Psoas muscle (tissue), 8 donors: ENCODE results near the gene OBI1. TPM values are rescaled to one million over a fixed set of nuclear protein-coding genes. Genes with fewer than 3 reads are reported as not detected.

Experiments used
- ATAC-seq, 4 donors: fragments of 200-7000 bp; cut with Tn5 transposase; one replicate each; pipeline ENCODE4 v1.9.1; 2020; ENCODE audit warnings: moderate library complexity in 3 of 4, mild to moderate bottlenecking in 2 of 4
- DNase-seq, 2 donors: peaks; one replicate each; pipeline ENCODE4 v3.0.0-alpha.2; 2020
- H3K27ac ChIP-seq: fragments of 200-600 bp; one replicate; pipeline ENCODE4 v1.8.0; 2022
- H3K27me3 ChIP-seq, 3 donors: fragments of 200-600 bp in 1 of 3; one replicate each; pipeline versions ENCODE4 v1.6.1 to v1.8.0; 2013 to 2022; ENCODE audit warnings: low read length in 2 of 3, mild to moderate bottlenecking in 2 of 3, moderate library complexity in 1 of 3; ENCODE audit not compliant: insufficient read depth in 3 of 3
- H3K36me3 ChIP-seq, 2 donors: fragments of 200-600 bp in 1 of 2; one replicate each; pipeline versions ENCODE4 v1.6.1 to v1.8.0; 2013 to 2022; ENCODE audit warnings: low read depth in 1 of 2, mild to moderate bottlenecking in 1 of 2, moderate library complexity in 1 of 2; ENCODE audit not compliant: insufficient read depth in 1 of 2
- H3K4me1 ChIP-seq: fragments of 200-600 bp; one replicate; pipeline ENCODE4 v1.8.0; 2022
- H3K4me3 ChIP-seq: fragments of 200-600 bp; one replicate; pipeline ENCODE4 v1.8.0; 2022; ENCODE audit warnings: mild to moderate bottlenecking
- H3K9me3 ChIP-seq: fragments of 200-600 bp; one replicate; pipeline ENCODE4 v1.8.0; 2022
- WGBS, 3 donors: extraction: QIAGEN DNeasy Blood & Tissue Kit; methylation state at CpG; one replicate each; pipeline versions ENCODE4 v1.1.6 to v1.1.7; 2013; 5-methylcytosine and 5-hydroxymethylcytosine counted together
- intact Hi-C, 2 donors: fragments of 100-400 bp; cut with DNase I; formaldehyde crosslinking; loops; one replicate each; pipeline versions ENCODE4 v1.11.0 to v1.14.2; 2022
- polyA plus RNA-seq, 3 donors: library from polyadenylated mRNA; stranded (reverse); fragments of 200-250 nt; gene quantifications; one replicate each; pipeline ENCODE4 v1.2.3, GENCODE V29; 2013
- total RNA-seq, 4 donors: library from RNA; stranded (reverse); fragmentation: NEBNext Ultra II Directional in 2 of 4; extraction: Animal tissue kit (Norgen Biotek cat#: 25700) in 2 of 4; gene quantifications; one replicate each; pipeline versions ENCODE4 v1.2.1 to v1.2.4, GENCODE V29; 2021 to 2023
- TF ChIP-seq, protein P1 (sequence below): fragments of 200-600 bp; IDR thresholded peaks from one replicate; pipeline ENCODE4 v1.8.0; 2022; ENCODE audit warnings: antibody characterized with exemption
- donor health status: healthy with polysubstance abuse.
- donor health status: DM: no; HTN: no; CAD: no; lungs with moderate emphysema.
- donor health status: Bipolar disorder and iron deficiency.
- donor health status: healthy.
- donor health status: DM: yes; HTN: yes; CAD: no.
- donor health status: DM: no; HTN: no; CAD: no.
- donor health status: DM: no; HTN: no; CAD: no.
- donor health status: DM: yes; HTN: yes; CAD: no.

OBI1 gene
- total and polyA plus RNA-seq, 7 donors, result 4.3 to 16.5 (median 5.0) TPM

DNA sequence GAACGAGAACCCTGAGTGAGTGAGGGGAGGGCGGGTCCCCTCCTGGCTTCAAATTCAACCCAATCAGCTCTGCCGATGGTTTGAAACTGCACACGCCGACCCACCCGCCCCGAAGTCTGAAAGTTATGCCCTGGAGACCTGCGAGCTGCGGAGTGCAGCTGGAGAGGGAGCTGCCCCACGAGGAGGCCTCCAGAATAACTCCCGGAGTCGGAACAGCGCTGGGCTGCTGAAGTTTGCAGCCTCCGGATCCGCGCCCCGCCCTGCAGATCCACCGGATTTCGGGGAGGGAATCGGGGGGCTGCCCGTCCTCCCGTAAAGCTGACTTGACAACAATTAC lies 62.6 kb downstream of the OBI1 start:
- intact Hi-C loops, result no loop called here

DNA sequence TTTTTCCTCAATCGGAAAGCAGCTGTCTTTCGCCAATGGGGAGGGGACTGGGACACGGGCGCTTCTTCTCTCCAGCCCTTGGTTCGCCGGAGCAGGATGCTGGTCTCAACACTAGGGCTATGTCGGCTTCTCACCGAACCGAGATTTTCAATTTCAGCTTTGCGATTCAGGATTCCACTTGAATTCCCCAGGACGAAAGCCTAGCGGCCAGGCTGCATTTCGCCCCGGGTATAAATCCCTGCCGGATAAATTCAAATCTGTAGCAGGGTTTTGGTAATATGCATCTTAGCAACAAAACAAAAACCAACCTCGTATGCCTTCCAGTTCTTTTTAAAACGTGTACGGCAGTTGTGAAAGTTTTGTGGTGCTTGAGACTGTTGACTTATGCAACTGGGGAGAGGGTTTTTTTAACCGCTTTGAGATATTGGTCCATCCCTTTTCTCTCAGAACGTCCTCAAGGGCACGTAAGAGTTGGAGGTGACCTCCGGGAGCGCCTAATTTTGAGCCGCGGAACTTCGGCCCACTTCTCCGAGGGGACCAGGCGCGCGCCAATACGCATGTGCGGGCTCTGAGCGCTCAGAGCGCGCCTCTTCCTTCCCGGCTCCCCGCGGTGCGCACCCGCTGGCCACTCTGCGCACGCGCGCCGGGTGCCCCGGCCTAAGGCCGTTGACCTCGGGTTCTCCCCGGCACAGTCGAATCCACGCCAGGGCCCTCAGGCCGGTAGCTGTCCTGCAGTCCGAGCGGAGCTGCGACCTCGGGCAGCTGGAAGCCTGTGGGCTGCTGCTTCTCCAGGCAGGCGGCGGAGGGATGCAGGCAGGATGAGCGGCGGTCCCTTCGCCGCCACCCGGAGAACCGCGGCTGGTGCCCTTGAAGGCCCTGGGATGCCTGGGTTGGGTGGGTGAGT lies 63.2 kb downstream of the OBI1 start:
- peak overlapping the region; percentile 46 for H3K4me3 ChIP-seq
- H3K9me3 ChIP-seq, result no peaks in the 10 kb centered on the region
- intact Hi-C loops, result no loop called here
- no peaks in the 10 kb centered on the region for H3K4me1 ChIP-seq
- 17 to 21% (median 20%) methylated on average over 63 to 65 of the region's 65 CpGs for WGBS, 3 donors
- peaks cover 0 to 99% (median 32%) of the 10 kb centered on the region in 3 donors for H3K27me3 ChIP-seq
- TF ChIP-seq, protein P1, sequence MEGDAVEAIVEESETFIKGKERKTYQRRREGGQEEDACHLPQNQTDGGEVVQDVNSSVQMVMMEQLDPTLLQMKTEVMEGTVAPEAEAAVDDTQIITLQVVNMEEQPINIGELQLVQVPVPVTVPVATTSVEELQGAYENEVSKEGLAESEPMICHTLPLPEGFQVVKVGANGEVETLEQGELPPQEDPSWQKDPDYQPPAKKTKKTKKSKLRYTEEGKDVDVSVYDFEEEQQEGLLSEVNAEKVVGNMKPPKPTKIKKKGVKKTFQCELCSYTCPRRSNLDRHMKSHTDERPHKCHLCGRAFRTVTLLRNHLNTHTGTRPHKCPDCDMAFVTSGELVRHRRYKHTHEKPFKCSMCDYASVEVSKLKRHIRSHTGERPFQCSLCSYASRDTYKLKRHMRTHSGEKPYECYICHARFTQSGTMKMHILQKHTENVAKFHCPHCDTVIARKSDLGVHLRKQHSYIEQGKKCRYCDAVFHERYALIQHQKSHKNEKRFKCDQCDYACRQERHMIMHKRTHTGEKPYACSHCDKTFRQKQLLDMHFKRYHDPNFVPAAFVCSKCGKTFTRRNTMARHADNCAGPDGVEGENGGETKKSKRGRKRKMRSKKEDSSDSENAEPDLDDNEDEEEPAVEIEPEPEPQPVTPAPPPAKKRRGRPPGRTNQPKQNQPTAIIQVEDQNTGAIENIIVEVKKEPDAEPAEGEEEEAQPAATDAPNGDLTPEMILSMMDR, result no peak
- no peak overlapping the region for H3K27ac ChIP-seq
- no peaks in the 10 kb centered on the region for H3K36me3 ChIP-seq
- ATAC-seq (peak; percentile 28 to 84 (median 34)), DNase-seq (no peak)

More for the DNA sequence above, 62.6 kb downstream of the OBI1 start:
- ATAC-seq (peak in 1 of 4 donors; percentile 51), DNase-seq (no peak)
- Histone ChIP-seq H3K27ac (no peak overlapping the region), H3K27me3 (peaks cover 0 to 99% (median 36%) of the 10 kb centered on the region in 3 donors), H3K4me3 (peak overlapping the region; percentile 46), H3K9me3 (no peaks in the 10 kb centered on the region), H3K36me3 (no peaks in the 10 kb centered on the region), H3K4me1 (no peaks in the 10 kb centered on the region)
- 2 to 5% (median 5%) methylated on average over 22 of the region's 22 CpGs for WGBS, 3 donors
- TF ChIP-seq, protein P1, result no peak

DNA sequence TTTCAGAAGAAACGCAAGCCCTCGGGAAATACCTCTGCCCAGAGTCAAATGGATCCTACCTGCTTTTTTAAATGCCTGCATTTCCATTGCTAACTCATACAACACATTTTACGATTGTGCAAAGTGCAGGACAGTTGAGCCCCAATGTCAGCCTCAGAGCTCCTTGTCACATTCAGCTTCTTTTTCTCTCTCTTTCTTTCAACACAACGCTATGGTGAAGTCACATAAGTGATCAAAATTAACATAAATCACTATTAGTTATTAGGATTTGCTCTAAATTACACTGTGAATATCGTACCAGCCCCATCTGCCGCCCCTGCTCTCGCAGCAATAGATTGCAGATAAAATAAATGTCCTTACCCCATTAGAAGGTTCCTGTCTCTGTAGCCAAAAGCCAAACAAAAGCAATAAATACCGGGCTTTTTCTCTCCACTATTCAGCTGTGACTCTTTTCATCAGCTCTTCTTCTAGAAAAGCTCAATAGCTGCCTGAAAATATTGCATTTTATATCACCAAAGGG lies 64.4 kb downstream of the OBI1 start:
- TF ChIP-seq, protein P1, result no peak
- no peaks in the 10 kb centered on the region for H3K4me1 ChIP-seq
- DNase-seq (no peak), ATAC-seq (no peak)
- H3K27me3 ChIP-seq, result peaks cover 0 to 99% (median 27%) of the 10 kb centered on the region in 3 donors
- intact Hi-C loops, result no loop called here
- no peaks in the 10 kb centered on the region for H3K9me3 ChIP-seq
- no peaks in the 10 kb centered on the region for H3K36me3 ChIP-seq
- no peak overlapping the region for H3K4me3 ChIP-seq
- WGBS, 3 donors, result 30 to 42% (median 41%) methylated on average over 8 of the region's 8 CpGs
- H3K27ac ChIP-seq, result no peak overlapping the region

DNA sequence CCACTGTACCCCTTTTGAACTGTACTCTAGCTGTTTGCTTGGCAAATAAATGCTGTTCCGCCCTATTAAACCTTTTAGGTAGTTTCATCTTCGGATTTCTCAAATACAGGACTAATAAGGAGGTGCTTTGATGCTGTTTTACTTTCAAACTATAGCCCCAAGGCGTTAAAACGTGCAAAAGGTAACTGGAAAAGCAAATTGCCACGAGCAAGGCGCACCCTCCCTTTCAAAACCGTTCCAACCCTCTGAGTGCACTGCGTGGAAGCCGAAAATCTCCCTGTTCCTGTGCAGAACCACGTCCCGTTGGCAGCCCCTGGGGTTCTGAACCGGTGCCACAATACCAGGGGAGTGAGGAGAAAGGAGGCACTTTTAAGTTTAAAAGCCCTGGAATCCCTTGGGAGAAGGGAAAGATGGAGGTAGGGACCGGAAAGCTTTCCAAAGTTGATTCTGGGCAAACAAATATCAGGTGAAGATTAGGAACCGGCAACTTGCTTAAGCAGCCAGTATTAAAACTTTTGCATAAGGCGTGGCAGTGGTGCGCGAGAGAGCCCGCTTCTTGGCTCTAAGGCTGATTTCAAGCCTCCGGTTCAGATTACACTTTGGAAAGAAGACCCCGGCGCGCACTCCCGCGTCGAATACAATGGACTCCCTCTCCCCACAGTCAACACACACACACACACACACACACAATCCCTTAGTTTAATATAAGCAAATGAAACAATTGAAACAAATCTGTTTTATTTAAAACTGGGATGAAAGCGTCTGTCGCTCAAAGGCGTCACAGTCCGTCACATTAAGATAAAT lies 65.1 kb downstream of the OBI1 start:
- Histone ChIP-seq H3K4me1 (no peaks in the 10 kb centered on the region), H3K27ac (no peak overlapping the region), H3K9me3 (no peaks in the 10 kb centered on the region), H3K4me3 (no peak overlapping the region), H3K36me3 (no peaks in the 10 kb centered on the region), H3K27me3 (peaks cover 0 to 99% (median 27%) of the 10 kb centered on the region in 3 donors)
- 12 to 14% (median 14%) methylated on average over 29 of the region's 29 CpGs for WGBS, 3 donors
- intact Hi-C loops, result no loop called here
- DNase-seq (no peak), ATAC-seq (no peak)
- TF ChIP-seq, protein P1, result no peak
